ENCODE data around the gene ACTR3.

- no peak for TF ChIP-seq CTCF (IDR thresholded peaks at IDR 0.05; ENCODE audit: insufficient read depth, low read depth, low read length)
- TF ChIP-seq EZH2 (IDR thresholded peaks at IDR 0.05; ENCODE audit: insufficient read depth, low read length) = no peak
Observed at GRCh38 chr2:113892004-113892710, 2.3 kb downstream of the ACTR3 start.
